ENCODE measurements around the gene CHRNA1. TPM values are rescaled to one million over a fixed set of nuclear protein-coding genes. Genes with fewer than 3 reads are reported as not detected.
"Not testable (repeated sequence)": the region's sequence is repeated elsewhere in the genome, so short reads cannot be mapped to it uniquely, and the experiment has no call there.

Gene CHRNA1
- polyA plus RNA-seq, 1 donor, result 158 TPM

DNA sequence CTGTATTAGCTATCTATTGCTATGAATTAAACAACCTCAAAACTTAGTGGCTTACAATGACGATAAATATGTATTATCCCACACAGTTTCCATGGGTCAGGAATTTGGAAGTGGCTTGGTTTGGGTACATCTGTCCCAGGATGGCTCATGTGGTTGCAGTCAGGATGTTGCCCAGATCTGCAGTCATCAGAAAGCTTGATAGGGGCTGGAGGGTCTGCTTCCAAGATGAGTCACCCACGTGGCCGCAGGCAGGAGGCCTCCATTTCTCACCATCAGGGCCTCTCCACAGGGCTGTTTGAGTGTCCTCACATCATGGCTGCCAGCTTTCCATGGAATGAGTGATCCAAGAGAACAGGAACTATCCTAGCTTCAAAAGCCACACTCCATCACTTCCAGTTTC is 46.4 kb downstream of the CHRNA1 start:
- no peak for DNase-seq (ENCODE audit: low read depth)

DNA sequence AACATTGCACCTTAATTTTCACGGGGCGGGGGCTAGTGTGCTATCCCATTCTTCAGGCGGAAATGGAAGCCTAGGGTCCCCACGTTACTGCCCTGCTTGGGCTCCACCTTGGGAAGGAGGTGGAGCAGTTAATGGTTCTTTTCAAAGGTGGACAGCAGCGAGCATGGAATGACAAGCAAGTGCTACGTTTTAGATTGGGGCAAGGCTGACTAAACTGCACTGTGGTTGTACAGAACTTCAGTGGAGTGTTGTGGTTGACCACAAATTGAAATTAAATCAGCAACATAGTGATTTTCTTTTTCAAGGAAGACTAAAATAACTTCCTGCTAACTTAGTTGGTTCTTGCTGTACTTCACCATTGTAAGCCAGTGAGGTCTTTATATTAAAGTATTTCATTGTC is 47.0 kb downstream of the CHRNA1 start:
- no peak for DNase-seq (ENCODE audit: low read depth)

DNA sequence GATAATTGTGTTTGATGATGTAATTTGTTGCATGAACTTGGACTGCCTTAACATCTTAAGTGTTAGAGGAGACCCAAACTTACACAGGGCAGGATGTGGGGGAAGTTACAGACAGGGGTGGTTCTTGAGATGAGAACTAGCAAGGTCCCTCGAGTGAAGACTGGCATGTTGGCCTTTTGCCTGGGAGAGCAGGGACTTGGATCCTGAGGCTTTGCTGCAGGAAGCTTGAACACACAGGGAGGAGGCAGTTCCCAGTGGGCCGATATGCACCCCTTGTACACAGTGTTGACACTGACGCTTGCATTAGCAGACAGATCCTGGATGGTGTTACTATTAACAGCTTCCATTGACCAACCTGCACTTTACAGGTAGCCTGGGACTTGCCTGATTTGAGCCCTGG is 47.5 kb downstream of the CHRNA1 start:
- no peak for DNase-seq (ENCODE audit: low read depth)

DNA sequence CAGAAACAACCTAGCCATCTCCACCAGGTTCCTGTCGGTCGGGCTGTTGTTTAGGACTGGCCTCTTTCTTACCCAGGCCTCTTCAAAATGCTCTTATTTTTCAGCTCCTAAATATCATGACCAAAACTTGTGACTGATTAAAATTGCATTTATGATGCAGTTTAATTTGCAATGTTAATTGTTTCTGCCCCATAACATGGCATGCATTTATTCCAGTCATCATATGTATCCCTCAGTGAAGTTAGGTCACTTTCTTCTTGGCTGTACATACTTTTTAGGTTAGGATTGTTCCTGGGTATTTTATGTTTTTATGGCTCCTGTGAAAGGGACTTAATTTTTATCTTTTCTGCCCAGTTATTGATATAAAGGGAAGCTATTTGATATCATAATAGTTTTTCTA is 50.6 kb downstream of the CHRNA1 start:
- no peak for DNase-seq (ENCODE audit: low read depth)

DNA sequence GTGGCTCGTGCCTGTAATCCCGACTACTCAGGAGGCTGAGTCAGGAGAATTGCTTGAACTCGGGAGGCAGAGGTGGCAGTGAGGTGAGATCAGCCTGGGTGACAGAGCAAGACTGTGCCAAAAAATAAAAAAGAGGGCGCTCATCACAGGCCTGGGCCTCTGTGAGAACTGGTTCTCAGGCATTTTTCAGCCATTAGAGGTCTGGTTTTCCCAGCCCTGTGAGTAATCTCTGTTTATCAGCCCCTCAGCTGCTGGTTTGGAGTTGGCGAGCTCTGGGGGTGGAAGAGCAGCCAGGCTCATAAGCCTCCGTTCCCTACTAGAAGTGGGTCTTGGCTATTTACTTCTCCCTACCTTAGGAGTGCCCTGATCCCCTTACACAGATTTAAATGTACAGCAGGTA is 53.1 kb downstream of the CHRNA1 start:
- no peak for DNase-seq (ENCODE audit: low read depth)

DNA sequence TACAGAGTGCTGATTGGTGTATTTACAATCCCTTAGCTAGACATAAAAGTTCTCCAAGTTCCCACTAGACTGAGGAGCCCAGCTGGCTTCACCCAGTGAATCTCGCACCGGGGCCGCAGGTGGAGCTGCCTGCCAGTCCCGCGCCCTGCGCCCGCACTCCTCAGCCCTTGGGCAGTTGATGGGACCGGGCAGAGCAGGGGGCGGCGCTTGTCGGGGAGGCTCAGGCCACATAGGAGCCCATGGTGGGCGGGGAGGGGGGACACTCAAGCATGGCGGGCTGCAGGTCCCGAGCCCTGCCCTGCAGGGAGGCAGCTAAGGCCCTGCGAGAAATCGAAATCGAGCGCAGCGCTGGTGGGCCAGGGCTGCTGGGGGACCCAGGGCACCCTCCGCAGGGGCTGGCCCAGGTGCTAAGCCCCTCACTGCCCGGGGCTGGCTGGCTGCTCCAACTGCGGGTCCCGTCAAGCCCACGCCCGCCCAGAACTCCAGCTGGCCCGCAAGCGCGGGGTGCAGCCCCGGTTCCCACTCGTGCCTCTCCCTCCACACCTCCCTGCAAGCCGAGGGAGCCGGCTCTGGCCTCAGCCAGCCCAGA is 54.8 kb downstream of the CHRNA1 start:
- DNase-seq (ENCODE audit: low read depth), result not testable (repeated sequence)

DNA sequence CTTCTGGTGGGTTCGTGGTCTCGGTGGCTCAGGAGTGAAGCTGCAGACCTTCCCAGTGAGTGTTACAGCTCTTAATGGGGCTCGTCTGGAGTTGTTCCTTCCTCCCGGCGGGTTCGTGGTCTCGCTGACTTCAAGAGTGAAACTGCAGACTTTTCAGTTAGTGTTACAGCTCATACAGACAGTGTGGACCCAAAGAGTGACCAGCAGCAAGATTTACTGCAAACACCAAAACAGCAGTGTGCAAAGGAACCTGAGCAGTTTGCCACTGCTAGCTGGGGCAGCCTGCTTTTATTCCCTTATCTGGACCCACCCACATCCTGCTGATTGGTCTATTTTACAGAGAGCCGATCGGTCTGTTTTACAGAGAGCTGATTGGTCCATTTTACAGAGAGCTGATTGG is 55.6 kb downstream of the CHRNA1 start:
- no peak for DNase-seq (ENCODE audit: low read depth)

DNA sequence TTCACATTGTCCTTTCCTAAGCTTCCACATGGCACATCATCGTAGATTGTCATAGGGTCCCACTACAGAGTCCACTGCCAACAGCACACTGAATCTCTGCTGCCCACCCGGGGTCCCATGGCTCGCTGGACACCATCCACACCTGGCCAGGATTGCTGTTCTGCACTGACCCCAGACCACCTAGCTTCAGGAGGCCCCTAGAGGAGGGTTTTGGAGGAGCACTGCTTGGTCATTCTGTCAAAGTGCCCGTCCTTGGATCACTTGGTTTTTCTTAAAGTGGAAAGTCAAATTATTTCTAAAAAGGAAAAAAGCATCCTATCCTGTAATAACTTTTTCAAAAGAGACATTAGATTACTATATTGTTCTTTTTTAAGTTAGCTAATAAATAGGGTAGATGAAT is 59.0 kb downstream of the CHRNA1 start:
- DNase-seq (ENCODE audit: low read depth), result no peak

DNA sequence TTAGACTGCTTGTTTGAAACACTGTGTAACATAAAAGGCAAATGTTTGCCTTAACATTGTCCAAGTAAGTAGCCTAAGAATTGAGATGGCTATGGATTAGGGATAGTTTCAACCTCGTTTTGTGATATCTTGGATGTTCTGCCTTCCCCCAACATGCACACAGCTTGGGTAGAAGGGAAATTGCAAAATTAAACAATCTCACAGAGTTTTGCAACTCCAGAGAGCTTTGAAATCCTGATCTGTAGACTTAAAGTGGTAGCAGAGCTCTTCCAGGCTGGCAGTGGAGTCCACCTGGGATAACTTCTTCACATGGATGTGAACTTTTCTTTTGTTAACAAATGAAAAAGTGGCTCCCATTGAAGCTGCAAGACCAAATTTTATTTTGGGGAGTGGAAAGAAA is 59.6 kb downstream of the CHRNA1 start:
- no peak for DNase-seq (ENCODE audit: low read depth)

DNA sequence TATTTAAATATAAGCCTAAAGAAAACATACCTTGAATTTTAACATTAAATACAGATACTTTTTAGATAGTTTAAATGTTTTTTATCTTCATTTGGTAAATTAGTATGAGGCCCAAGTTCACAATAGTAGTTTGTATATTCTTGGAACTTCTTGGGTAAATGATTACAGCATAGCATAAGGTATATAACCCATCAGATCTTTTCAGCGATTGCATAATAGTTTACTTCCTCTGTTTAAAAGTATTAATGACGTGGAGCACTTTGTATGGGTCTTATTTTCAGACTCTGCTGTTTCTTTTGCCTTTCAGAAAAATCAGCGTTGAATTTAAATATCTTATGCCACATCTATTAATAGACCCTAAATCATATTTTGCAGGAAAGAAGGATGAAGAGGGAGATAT is 60.2 kb downstream of the CHRNA1 start:
- no peak for DNase-seq (ENCODE audit: low read depth)

DNA sequence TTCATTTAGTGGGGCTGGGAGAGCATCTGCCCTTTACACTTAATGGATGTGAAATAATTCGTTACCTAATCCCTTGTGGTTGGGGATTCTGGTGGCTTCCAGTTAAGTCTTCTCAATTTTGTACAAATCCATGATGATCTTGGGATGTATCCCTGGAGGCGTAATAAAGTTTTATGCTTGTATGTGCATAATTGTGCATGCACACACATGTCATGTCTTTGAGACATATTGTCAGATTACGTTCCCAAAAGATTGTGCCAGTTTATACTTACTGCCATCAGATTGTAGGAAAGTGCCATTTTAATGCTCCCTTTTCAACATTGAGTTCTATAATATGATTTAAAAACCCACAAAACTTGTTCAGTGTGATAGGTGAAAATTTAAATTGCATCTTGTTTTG is 60.8 kb downstream of the CHRNA1 start:
- DNase-seq (ENCODE audit: low read depth), result no peak

DNA sequence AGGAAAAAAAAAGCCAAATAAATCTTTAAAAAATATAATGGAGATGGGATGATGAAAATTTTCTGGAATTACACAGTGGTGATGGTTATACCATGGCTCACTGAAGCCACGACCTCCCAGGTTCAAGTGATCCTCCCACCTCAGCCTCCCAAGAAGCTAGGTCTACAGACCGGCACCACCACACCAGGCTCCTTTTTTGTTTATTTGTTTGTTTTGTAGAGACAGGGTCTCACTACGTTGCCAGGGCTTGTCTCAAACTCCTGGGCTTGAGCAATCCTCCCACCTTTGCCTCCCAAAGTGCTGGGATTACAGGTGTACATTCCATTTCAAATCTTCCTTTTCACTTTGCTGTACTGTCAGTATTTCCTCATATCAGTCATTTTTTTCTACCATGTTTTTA is 61.7 kb downstream of the CHRNA1 start:
- DNase-seq (ENCODE audit: low read depth), result no peak

DNA sequence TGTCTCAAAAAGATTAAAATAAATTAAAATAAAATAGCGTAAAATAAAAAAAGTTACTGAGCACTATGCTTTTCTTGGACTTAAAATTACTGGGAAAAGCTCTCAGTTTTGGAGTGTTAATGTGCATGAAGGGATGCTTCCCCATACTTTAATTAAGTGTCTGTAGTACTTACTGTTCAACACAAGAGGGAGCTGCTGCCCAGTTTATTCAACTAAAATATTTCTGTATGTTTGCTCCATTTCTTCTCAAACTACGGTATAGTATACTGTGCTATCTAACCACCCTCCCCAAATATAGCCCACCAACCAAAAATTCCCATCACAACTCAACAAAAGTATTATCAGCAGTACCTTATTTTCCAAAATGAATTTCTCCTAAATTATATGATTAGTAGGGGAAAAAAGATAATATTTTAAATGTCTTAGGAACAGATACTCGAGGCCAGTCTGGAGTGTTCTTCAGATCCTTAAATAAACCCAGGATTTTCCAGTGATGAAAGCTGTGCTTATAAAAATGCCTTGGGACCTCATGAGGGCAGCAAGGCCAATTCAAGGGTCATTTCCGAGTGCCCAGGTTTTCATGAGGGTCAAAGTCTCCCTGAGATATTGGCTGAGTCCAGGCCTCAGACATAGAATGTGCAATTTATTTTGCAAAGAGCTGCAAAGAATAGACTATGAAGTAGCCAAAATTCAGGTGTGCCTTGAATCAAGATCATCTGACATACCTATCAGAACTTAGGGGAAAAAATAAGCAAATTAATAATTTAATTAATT is 64.1 kb downstream of the CHRNA1 start:
- DNase-seq (ENCODE audit: low read depth), result no peak

Other genes starting within 250 kb of the CHRNA1 start
- gene WIPF1, start 166.7 kb downstream of the CHRNA1 start, polyA plus RNA-seq (ENCODE audit: insufficient read length), result 34.2 TPM
- gene CHN1, start 240.9 kb upstream of the CHRNA1 start, polyA plus RNA-seq (ENCODE audit: insufficient read length), result 12.1 TPM

Measured in forelimb muscle (tissue), 1 donor.